ENCODE results near the gene CDCA3.

The CDCA3 gene

GRCh38 chr12:6832125-6832524, 19.0 kb downstream of the CDCA3 start:
- no peak for DNase-seq (ENCODE audit: low spot score)

GRCh38 chr12:6831450-6831995, 19.6 kb downstream of the CDCA3 start:
- DNase-seq (ENCODE audit: low spot score), result no peak

GRCh38 chr12:6830999-6831398, 20.1 kb downstream of the CDCA3 start:
- no peak for DNase-seq (ENCODE audit: low spot score)

- no peak for DNase-seq (ENCODE audit: low spot score)
Observed at GRCh38 chr12:6830286-6830890, 20.7 kb downstream of the CDCA3 start.

GRCh38 chr12:6829536-6830220, 21.4 kb downstream of the CDCA3 start:
- DNase-seq (ENCODE audit: low spot score), result no peak

DNA sequence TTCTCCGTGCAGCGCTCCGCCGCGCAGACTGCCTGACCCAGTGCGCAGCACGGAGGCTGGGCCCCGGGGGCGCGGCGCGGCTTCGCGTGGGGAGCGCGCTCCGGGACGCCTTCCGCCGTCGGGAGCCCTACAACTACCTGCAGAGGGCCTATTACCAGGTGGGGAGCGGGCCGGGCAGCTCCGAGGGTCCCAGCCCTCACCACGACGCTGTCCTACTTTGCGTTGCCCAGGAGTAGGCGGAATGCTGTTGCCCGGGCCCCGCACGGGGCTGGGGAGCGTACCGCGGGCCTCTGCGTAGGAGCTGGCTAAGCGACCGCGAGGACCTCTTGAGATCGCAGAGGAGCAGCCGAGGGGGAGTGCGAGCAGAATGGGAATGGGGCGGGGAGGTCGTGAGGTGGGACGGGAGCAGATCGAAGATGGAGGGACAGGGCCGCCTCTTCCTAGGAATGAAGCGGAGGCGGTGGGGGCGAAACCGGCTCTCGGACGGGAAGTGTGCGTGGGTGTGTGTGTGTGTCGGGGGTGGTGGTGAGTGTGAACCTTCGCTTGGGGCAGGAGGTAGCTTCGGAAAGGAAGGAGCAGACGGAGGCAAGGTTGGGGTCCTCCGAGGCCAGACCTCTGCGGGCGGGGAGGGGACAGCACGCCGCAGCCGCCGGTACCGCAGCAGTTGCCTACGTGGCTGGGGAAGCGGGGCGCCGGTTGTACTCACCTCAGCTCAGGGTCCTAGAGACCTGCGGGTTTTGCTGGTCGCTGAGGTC, 22.1 kb downstream of the CDCA3 start:
- no peak for DNase-seq (ENCODE audit: low spot score)

DNA sequence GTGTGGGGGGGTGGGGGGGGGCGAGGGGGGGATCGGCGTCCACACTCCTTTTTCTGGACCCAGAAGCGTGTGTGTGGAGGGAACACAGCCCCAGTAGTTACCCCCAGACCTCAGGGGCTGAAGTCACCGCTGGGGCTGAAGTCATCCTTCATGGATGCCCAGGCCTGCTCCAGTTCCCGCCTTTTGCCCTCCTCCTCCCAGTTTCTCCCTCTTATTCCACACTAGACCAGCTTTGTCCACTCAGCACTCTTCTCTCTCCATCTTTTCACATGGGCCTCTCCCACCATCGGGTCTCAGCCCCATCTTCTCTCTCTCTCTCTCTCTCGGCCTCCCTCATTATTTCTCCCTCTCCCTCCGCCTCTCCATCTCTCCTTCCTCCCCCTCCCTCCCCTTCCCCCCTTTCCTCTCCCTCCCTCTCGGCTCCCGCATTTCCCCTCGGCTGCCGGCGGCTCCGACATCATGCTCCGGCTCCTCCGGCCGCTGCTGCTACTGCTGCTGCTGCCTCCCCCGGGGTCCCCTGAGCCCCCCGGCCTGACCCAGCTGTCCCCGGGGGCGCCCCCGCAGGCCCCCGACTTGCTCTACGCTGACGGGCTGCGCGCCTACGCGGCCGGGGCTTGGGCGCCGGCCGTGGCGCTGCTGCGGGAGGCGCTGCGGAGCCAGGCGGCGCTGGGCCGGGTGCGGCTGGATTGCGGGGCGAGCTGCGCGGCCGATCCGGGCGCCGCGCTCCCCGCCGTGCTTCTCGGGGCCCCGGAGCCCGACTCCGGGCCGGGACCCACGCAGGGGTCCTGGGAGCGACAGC, 22.9 kb downstream of the CDCA3 start, which contains the start of gene P3H3:
TSS of gene P3H3 (plus strand) at position 426 of the 799 bp plus-strand sequence. CDS start at position 460, 34 bp downstream.
- no peak for DNase-seq (ENCODE audit: low spot score)

DNA sequence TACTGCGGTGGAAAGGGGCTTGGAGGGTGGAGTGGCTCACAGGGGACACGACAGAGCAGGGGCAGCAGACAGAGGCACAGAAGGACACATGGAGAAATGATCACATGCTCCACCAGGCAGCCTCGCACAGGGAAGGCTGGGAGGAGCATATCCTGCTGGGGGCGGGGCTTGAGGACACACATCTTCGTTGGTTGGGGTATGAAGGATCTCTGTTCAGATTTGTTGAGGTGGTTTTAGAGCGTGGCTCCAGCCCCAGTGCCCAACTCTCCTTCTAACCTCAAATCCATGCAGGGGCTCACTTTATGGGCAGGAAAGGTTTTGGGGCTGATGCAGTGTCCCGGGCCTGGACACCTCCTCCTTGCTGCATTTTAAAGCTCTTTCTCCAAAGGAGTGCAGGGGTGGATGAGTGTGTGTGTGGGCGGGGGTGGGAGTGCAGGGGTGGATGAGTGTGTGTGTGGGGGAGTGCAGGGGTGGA, 23.6 kb downstream of the CDCA3 start:
- DNase-seq (ENCODE audit: low spot score), result peak; percentile 96

- no peak for DNase-seq (ENCODE audit: low spot score)
Observed at GRCh38 chr12:6826734-6827436, 24.2 kb downstream of the CDCA3 start.

- DNase-seq (ENCODE audit: low spot score), result no peak
Observed at GRCh38 chr12:6826125-6826733, 24.9 kb downstream of the CDCA3 start.

DNA sequence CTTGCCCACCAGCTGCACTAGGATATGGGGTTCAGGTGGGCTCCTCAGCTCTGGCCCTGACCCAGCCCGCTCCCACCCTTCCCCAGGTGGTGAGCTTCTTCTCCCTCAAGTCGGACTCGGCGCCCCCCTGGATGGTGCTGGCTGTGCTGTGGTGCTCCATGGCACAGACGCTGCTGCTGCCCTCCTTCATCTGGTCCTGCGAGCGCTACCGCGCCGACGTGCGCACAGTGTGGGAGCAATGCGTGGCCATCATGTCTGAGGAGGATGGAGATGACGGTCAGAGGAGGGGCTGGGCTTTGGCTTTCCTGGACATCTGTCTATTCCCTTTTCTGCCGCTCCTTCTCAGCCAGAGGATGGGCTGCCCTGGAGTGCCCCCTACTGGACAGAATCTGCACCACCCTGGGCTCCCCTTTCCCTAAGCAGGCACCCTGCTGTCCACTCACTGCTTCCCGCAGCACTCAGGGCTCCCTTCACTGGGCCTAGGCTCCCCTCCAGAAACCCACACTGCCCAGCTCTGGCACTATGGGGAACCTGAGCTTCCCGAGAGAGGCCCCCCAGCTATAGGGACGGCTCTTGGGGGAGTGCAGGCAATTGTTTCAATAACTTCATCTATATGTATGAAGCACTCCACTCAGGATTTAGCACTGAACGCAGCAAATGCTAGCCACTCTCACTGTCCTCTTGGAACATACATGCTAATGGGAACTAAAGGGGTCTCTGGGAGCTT, 25.5 kb downstream of the CDCA3 start:
- peak; percentile 96 for DNase-seq (ENCODE audit: low spot score)

GRCh38 chr12:6824901-6825381, 26.1 kb downstream of the CDCA3 start:
- no peak for DNase-seq (ENCODE audit: low spot score)

DNA sequence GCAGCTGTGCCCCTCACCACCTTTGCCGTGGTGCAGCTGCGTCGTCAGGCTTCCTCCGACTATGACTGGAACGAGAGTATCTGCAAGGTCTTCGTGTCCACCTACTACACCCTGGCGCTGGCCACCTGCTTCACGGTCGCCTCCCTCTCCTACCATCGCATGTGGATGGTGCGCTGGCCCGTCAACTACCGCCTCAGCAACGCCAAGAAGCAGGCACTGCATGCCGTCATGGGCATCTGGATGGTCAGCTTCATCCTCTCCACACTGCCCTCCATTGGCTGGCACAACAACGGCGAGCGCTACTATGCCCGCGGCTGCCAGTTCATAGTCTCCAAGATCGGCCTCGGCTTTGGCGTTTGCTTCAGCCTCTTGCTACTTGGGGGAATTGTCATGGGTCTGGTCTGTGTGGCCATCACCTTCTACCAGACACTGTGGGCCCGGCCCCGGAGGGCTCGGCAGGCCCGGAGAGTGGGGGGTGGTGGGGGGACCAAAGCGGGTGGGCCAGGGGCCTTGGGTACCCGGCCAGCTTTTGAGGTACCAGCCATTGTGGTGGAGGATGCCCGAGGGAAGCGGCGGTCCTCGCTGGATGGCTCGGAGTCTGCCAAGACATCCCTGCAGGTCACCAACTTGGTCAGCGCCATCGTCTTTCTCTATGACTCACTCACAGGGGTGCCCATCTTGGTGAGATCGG, 26.9 kb downstream of the CDCA3 start:
- DNase-seq (ENCODE audit: low spot score), result no peak

- DNase-seq (ENCODE audit: low spot score), result no peak
Observed at GRCh38 chr12:6823182-6824084, 27.7 kb downstream of the CDCA3 start.

DNA sequence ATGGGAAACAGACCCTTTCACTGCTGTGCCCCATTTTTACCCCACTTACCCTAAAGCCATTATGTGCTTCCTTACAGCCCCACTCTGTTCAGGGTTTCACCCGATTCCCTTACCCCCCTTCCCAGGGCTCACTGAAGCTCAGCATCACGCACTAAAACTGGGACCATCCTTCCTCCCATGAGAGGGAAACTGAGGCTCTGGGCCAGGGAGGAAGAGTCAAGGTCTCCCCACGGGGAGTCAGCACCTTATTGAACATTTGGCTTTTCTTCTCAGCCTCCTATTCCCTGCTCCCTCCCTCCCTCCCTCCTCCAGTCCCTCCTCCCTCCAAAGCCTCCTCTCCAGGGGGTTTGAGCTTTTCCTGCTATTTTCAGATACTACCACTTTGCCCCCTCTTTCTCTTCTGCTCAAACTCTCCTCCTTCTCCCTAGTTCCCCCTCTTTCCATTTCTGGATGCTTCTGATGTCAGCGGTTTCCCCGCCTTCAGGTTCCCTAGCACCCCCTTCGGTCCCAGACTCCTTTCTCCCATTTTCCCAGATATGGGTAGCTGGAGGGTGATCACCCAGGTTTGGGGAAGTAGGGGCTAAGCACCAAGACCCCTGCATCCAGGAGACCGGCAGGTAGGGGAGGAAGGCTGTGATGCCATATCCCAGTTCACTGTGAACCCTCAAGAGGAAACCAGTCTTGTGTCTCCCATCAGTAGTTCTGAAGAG, 28.5 kb downstream of the CDCA3 start:
- DNase-seq (ENCODE audit: low spot score), result no peak

DNA sequence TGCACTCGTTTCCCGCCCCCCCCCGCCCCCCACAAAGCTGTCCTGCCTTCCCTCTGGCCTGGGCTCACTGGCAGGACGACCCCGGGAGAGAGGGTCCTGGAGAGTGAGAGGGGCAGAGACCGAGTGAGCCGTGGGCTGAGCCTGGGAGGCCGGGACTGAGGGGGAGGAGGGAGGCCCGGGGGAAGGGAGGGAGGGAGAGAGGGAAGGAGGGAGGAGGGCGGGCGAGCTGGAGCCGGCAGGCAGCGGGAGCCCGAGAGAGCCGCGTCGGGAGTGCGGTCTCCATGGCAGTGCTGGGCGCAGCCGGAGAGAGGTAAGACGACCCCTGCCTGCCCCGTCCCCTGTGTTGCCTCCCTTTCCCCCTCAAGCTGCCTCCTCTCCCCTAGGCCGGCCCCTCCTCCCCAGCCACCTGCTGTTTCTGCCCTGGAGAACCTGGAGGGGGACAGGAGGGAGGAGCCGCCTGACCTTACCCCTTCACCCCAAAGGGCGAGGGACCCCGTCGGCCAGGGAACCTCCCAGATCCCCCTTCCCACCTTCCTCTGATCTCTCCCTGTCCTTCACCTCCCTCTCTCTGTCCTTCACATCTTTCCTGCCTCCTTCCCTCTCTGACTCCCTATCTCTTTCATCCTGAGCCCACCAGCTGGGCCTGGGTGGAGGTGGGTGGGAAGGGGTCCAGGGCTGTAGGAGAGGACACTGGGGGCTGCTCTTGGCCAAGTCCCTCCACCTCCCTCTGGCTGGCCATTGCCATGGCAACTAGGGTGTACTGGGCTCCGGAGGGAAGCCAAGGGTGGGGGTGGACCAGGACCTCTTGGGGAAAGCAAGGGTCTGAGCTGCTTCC, 29.3 kb downstream of the CDCA3 start, which contains the start of gene GPR162:
TSS of gene GPR162 (plus strand) at position 231 of the 835 bp plus-strand sequence. CDS start 2,078 bp downstream, outside the sequence.
- no peak for DNase-seq (ENCODE audit: low spot score)

Measured in COLO829 (cell line).